Lower leg skin (tissue), 3 donors: ENCODE data around the gene NCKAP5.

Source experiments
- CTCF ChIP-seq, 3 donors: fragments of 450-650 bp; IDR thresholded peaks; one replicate each; pipeline ENCODE4 v1.5.1; 2016; ENCODE audit warnings: antibody characterized with exemption in 3 of 3, mild to moderate bottlenecking in 3 of 3, moderate library complexity in 2 of 3
- POLR2A ChIP-seq, 2 donors: fragments of 450-650 bp; IDR thresholded peaks; one replicate each; pipeline ENCODE4 v1.6.1; 2016 to 2017; ENCODE audit warnings: antibody characterized with exemption in 2 of 2, mild to moderate bottlenecking in 1 of 2, moderate library complexity in 1 of 2

- TF ChIP-seq CTCF (IDR thresholded peaks at IDR 0.05) (no peak), POLR2A (IDR thresholded peaks at IDR 0.05) (no peak)
Observed at GRCh38 chr2:132815516-132815915, 752.7 kb downstream of the NCKAP5 start.
